8988T (cell line): ENCODE measurements around the gene HYI.

Source experiments
- DNase-seq: peaks from one replicate; pipeline ENCODE4 v3.0.0; 2011

Gene HYI

GRCh38 chr1:43443197-43443946 is 10.4 kb downstream of the HYI start:
- DNase-seq: no peak

- DNase-seq: no peak
These were observed 11.0 kb downstream of the HYI start for GRCh38 chr1:43442756-43443155.

- DNase-seq: no peak
These were observed 11.7 kb downstream of the HYI start for GRCh38 chr1:43441894-43442637.

GRCh38 chr1:43441166-43441893 is 12.4 kb downstream of the HYI start:
- DNase-seq: no peak

GRCh38 chr1:43440358-43440757 is 13.4 kb downstream of the HYI start:
- no peak for DNase-seq

- DNase-seq: no peak
These were observed 13.9 kb downstream of the HYI start for GRCh38 chr1:43439781-43440180.

- no peak for DNase-seq
These were observed 14.7 kb downstream of the HYI start for GRCh38 chr1:43438953-43439581.

- DNase-seq: no peak
These were observed 15.2 kb downstream of the HYI start for GRCh38 chr1:43438576-43438952.

GRCh38 chr1:43438006-43438405 is 15.7 kb downstream of the HYI start:
- no peak for DNase-seq

- DNase-seq: no peak
These were observed 16.4 kb downstream of the HYI start for GRCh38 chr1:43437031-43437973.

GRCh38 chr1:43436371-43436770 is 17.4 kb downstream of the HYI start:
- DNase-seq: no peak

GRCh38 chr1:43435146-43436145 is 18.3 kb downstream of the HYI start:
- DNase-seq: no peak

GRCh38 chr1:43434256-43434655 is 19.5 kb downstream of the HYI start:
- no peak for DNase-seq

GRCh38 chr1:43432907-43433306 is 20.8 kb downstream of the HYI start:
- DNase-seq: no peak

- DNase-seq: no peak
These were observed 21.4 kb downstream of the HYI start for GRCh38 chr1:43432171-43432860.

- DNase-seq: no peak
These were observed 22.1 kb downstream of the HYI start for GRCh38 chr1:43431676-43432075.

- DNase-seq: no peak
These were observed 22.9 kb downstream of the HYI start for GRCh38 chr1:43430831-43431230.

GRCh38 chr1:43427941-43428340 is 25.8 kb downstream of the HYI start:
- DNase-seq: no peak

- no peak for DNase-seq
These were observed 26.2 kb downstream of the HYI start for GRCh38 chr1:43427524-43427923.

- no peak for DNase-seq
These were observed 27.5 kb downstream of the HYI start for GRCh38 chr1:43426221-43426620.
